HepG2 (cell line): ENCODE data around the gene MPLKIP. TPM values are rescaled to one million over a fixed set of nuclear protein-coding genes. Genes with fewer than 3 reads are reported as not detected.

Source experiments
- DR1 ChIP-seq: sonication (generic); formaldehyde crosslinking; IDR thresholded peaks from 2 replicates; pipeline ENCODE4 v1.8.0; 2021; ENCODE audit warnings: mild to moderate bottlenecking, missing genetic modification reagents, inconsistent platforms
- EHMT2 ChIP-seq: fragments of 200-600 bp; sonication (generic); IDR thresholded peaks from 2 replicates; pipeline ENCODE4 v1.7.0; 2017; ENCODE audit warnings: antibody characterized with exemption, low read depth, low read length, borderline replicate concordance
- NCOA5 ChIP-seq: sonication (generic); formaldehyde crosslinking; IDR thresholded peaks from 2 replicates; pipeline ENCODE4 v1.4.0; 2020; ENCODE audit warnings: missing genetic modification reagents
- NFKB2 ChIP-seq: sonication (generic); formaldehyde crosslinking; IDR thresholded peaks from 2 replicates; pipeline ENCODE4 v1.4.0; 2020; ENCODE audit warnings: missing genetic modification reagents, borderline replicate concordance
- PHF5A ChIP-seq: IDR thresholded peaks from one replicate; pipeline ENCODE4 v1.6.1; 2018; ENCODE audit warnings: low read depth, missing genetic modification reagents; ENCODE audit not compliant: unreplicated experiment
- POLR2A ChIP-seq, 2 experiments: IDR thresholded peaks; 2 replicates each; pipeline ENCODE4 v1.6.1; 2011; ENCODE audit warnings: low read depth in 2 of 2, low read length in 2 of 2, mild to moderate bottlenecking in 1 of 2, moderate library complexity in 1 of 2; ENCODE audit not compliant: insufficient read depth in 1 of 2
- RFXAP ChIP-seq: sonication (generic); formaldehyde crosslinking; IDR thresholded peaks from 2 replicates; pipeline ENCODE4 v1.4.0; 2020; ENCODE audit warnings: missing genetic modification reagents, borderline replicate concordance
- SMARCE1 ChIP-seq: fragments of 450-650 bp; IDR thresholded peaks from 2 replicates; pipeline ENCODE4 v1.6.1; 2017; ENCODE audit warnings: borderline replicate concordance
- TP53 ChIP-seq: sonication (generic); formaldehyde crosslinking; conservative IDR thresholded peaks from 2 replicates; pipeline ENCODE4 v1.4.0; 2020; ENCODE audit warnings: missing genetic modification reagents
- YEATS2 ChIP-seq: sonication (generic); formaldehyde crosslinking; IDR thresholded peaks from 2 replicates; pipeline ENCODE4 v1.4.0; 2020; ENCODE audit warnings: missing genetic modification reagents, borderline replicate concordance
- ZEB1 ChIP-seq: IDR thresholded peaks from 2 replicates; pipeline ENCODE4 v1.6.1; 2012; ENCODE audit warnings: mild to moderate bottlenecking, low read depth, inconsistent platforms; ENCODE audit not compliant: insufficient replicate concordance
- ZFYVE20 ChIP-seq: sonication (generic); formaldehyde crosslinking; IDR thresholded peaks from 2 replicates; pipeline ENCODE4 v1.8.0; 2023; ENCODE audit warnings: low read depth, mild to moderate bottlenecking, moderate library complexity, missing genetic modification reagents, borderline replicate concordance
- ZKSCAN1 ChIP-seq: fragments of 150-350 bp; IDR thresholded peaks from 2 replicates; pipeline ENCODE4 v1.6.1; 2014; ENCODE audit warnings: low read length
- ZNF549 ChIP-seq: sonication (generic); formaldehyde crosslinking; IDR thresholded peaks from 2 replicates; pipeline ENCODE4 v1.5.0; 2020; ENCODE audit warnings: missing genetic modification reagents
- ZNF564 ChIP-seq: sonication (generic); formaldehyde crosslinking; IDR thresholded peaks from 2 replicates; pipeline ENCODE4 v1.8.1; 2023; ENCODE audit warnings: mild to moderate bottlenecking, missing genetic modification reagents
- polyA plus RNA-seq, 8 experiments: library from polyadenylated mRNA; depleted of rRNA in 3 of 8; stranded (reverse) in 7 of 8; unstranded in 1 of 8; fragments of >200 nt; fragmentation: Illumina TruSeq in 4 of 8; extraction: Trizol in 4 of 8; gene quantifications; 2 replicates each; pipeline versions ENCODE4 v1.2.1 to v1.2.3, GENCODE V29; 2011 to 2016; ENCODE audit warnings: low read depth in 4 of 8, missing spikeins in 1 of 8, mixed read lengths in 1 of 8; ENCODE audit not compliant: insufficient read depth in 1 of 8
- total RNA-seq, 5 experiments: library from RNA; depleted of rRNA; stranded (reverse); fragments of >200 nt; fragmentation: Illumina TruSeq; extraction: Trizol; gene quantifications; 2 replicates each; pipeline ENCODE4 v1.2.3, GENCODE V29; 2016; ENCODE audit warnings: low read depth in 1 of 5
- TF ChIP-seq, protein P1 (sequence below): sonication (generic); formaldehyde crosslinking; IDR thresholded peaks from 2 replicates; pipeline ENCODE4 v1.8.1; 2022; ENCODE audit warnings: low read depth, mild to moderate bottlenecking, missing genetic modification reagents
- TF ChIP-seq, protein P2 (sequence below): IDR thresholded peaks from 2 replicates; pipeline ENCODE4 v1.6.1; 2016; ENCODE audit warnings: low read depth
- TF ChIP-seq, protein P3 (sequence below): conservative IDR thresholded peaks from 2 replicates; pipeline ENCODE4 v1.6.1; 2018; ENCODE audit warnings: missing genetic modification reagents
- TF ChIP-seq, protein P4 (sequence below): sonication (generic); formaldehyde crosslinking; IDR thresholded peaks from 2 replicates; pipeline ENCODE4 v1.5.0; 2020; ENCODE audit warnings: missing genetic modification reagents, mild to moderate bottlenecking, borderline replicate concordance
- TF ChIP-seq, protein P5 (sequence below): sonication (generic); formaldehyde crosslinking; IDR thresholded peaks from 2 replicates; pipeline ENCODE4 v1.4.0; 2020; ENCODE audit warnings: mild to moderate bottlenecking, missing genetic modification reagents
- TF ChIP-seq, protein P6 (sequence below): IDR thresholded peaks from 2 replicates; pipeline ENCODE4 v1.6.1; 2016; ENCODE audit warnings: missing biosample characterization, missing genetic modification reagents, low read depth

The MPLKIP gene
- total and polyA plus RNA-seq, 2 of the 13 experiments (the other 11 are each of a cell fraction or from before 2014, with no cell fraction given), result 40.1 to 45.7 TPM

DNA sequence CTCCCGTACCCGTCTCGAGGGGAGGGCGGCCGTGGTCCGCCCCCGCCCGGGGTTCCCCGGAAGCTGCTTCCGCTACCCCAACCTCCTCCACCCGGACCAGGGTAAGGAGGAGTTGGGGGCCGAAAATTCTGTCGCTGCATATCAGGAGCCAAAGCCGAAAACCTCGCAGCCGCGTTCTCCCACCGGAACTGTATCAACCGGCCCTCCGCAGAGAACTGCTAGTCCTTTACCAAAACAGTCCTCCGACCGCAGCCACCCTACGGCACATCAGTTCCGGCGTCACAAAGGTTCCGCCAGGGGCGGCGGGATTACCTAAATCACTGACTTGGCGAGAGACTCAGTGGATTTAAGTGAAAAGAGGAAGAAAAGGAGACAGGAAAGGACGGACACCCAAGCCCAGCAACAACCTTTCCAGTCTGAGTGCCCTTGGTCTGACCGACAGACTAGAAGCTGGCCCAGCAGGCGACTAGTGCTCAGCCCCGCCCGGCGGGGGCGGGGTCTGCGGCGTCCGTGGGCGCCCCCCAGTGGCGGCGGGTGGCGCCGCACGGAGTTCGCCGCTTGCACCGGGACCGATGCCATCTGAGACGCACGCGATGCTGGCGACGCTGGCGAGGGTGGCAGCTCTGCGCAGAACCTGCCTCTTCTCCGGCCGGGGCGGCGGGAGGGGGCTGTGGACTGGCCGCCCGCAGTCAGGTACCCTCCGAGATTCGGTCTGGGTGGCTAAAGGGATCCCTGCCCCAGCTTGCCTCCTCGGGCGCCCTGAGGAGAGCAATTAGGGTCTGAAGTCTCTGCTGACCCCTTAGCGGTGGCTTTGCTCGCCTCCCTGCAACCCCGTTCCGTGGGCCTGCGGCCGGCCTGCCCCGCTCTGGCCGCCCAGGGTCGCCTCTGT is at the start of gene MPLKIP, which contains the start of gene SUGCT (continued):
- peak; percentile 35; the same call in 1 of the 2 replicates for TF ChIP-seq RFXAP (CRISPR knock-in tag)
- TF ChIP-seq ZKSCAN1, result no peak
- TF ChIP-seq PHF5A (CRISPR knock-in tag), result peak; percentile 34
- no peak for TF ChIP-seq ZNF564 (CRISPR knock-in tag)
- TF ChIP-seq, protein P1, sequence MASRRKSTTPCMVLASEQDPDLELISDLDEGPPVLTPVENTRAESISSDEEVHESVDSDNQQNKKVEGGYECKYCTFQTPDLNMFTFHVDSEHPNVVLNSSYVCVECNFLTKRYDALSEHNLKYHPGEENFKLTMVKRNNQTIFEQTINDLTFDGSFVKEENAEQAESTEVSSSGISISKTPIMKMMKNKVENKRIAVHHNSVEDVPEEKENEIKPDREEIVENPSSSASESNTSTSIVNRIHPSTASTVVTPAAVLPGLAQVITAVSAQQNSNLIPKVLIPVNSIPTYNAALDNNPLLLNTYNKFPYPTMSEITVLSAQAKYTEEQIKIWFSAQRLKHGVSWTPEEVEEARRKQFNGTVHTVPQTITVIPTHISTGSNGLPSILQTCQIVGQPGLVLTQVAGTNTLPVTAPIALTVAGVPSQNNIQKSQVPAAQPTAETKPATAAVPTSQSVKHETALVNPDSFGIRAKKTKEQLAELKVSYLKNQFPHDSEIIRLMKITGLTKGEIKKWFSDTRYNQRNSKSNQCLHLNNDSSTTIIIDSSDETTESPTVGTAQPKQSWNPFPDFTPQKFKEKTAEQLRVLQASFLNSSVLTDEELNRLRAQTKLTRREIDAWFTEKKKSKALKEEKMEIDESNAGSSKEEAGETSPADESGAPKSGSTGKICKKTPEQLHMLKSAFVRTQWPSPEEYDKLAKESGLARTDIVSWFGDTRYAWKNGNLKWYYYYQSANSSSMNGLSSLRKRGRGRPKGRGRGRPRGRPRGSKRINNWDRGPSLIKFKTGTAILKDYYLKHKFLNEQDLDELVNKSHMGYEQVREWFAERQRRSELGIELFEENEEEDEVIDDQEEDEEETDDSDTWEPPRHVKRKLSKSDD (CRISPR knock-in tag), result no peak
- TF ChIP-seq NCOA5, result no peak
- TF ChIP-seq DR1 (CRISPR knock-in tag), result 0 out of 2 replicates have a peak, but pooled peaks have one; percentile 51
- TF ChIP-seq ZNF549 (CRISPR knock-in tag), result no peak
- TF ChIP-seq TP53 (CRISPR knock-in tag), result no peak
- TF ChIP-seq, protein P2, sequence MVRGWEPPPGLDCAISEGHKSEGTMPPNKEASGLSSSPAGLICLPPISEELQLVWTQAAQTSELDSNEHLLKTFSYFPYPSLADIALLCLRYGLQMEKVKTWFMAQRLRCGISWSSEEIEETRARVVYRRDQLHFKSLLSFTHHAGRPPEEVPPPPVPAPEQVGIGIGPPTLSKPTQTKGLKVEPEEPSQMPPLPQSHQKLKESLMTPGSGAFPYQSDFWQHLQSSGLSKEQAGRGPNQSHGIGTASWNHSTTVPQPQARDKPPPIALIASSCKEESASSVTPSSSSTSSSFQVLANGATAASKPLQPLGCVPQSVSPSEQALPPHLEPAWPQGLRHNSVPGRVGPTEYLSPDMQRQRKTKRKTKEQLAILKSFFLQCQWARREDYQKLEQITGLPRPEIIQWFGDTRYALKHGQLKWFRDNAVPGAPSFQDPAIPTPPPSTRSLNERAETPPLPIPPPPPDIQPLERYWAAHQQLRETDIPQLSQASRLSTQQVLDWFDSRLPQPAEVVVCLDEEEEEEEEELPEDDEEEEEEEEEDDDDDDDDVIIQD (CRISPR knock-in tag), result no peak; the same call in 1 of the 2 replicates
- TF ChIP-seq, protein P3, sequence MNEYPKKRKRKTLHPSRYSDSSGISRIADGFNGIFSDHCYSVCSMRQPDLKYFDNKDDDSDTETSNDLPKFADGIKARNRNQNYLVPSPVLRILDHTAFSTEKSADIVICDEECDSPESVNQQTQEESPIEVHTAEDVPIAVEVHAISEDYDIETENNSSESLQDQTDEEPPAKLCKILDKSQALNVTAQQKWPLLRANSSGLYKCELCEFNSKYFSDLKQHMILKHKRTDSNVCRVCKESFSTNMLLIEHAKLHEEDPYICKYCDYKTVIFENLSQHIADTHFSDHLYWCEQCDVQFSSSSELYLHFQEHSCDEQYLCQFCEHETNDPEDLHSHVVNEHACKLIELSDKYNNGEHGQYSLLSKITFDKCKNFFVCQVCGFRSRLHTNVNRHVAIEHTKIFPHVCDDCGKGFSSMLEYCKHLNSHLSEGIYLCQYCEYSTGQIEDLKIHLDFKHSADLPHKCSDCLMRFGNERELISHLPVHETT (CRISPR knock-in tag), result peak; percentile 58; the same call in 1 of the 2 replicates
- peak; percentile 62; the same call in 1 of the 2 replicates for TF ChIP-seq NFKB2 (CRISPR knock-in tag)
- TF ChIP-seq, protein P4, sequence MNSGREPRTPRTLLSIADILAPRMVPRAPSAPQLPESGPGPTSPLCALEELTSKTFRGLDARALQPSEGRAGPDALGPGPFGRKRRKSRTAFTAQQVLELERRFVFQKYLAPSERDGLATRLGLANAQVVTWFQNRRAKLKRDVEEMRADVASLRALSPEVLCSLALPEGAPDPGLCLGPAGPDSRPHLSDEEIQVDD (CRISPR knock-in tag), result peak; percentile 14; the same call in 1 of the 2 replicates
- TF ChIP-seq, protein P5, sequence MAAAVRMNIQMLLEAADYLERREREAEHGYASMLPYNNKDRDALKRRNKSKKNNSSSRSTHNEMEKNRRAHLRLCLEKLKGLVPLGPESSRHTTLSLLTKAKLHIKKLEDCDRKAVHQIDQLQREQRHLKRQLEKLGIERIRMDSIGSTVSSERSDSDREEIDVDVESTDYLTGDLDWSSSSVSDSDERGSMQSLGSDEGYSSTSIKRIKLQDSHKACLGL (CRISPR knock-in tag), result peak; percentile 92; the same call in 1 of the 2 replicates
- TF ChIP-seq POLR2A (IDR thresholded peaks at IDR 0.05; ENCODE audit: insufficient read depth in 1 of 2, low read depth in 2 of 2, low read length in 2 of 2), result peak; percentile 74
- TF ChIP-seq, protein P6, sequence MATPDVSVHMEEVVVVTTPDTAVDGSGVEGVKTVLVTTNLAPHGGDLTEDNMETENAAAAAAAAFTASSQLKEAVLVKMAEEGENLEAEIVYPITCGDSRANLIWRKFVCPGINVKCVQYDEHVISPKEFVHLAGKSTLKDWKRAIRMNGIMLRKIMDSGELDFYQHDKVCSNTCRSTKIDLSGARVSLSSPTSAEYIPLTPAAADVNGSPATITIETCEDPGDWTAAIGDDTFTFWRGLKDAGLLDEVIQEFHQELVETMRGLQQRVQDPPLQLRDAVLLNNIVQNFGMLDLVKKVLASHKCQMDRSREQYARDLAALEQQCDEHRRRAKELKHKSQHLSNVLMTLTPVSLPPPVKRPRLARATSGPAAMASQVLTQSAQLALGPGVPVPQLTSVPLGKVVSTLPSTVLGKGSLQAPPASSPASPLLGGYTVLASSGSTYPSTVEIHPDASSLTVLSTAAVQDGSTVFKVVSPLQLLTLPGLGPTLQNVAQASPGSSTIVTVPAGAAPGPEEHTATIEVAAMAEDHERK (CRISPR knock-in tag), result no peak
- no peak for TF ChIP-seq ZEB1
- peak; percentile 89 for TF ChIP-seq YEATS2 (CRISPR knock-in tag)
- TF ChIP-seq SMARCE1, result no peak
- no peak; the same call in 1 of the 2 replicates for TF ChIP-seq EHMT2
- TF ChIP-seq ZFYVE20 (CRISPR knock-in tag), result no peak
